Subcutaneous adipose tissue (tissue), 4 donors: ENCODE data around the gene GPX6. TPM values are rescaled to one million over a fixed set of nuclear protein-coding genes. Genes with fewer than 3 reads are reported as not detected.

Experiments used
- CTCF ChIP-seq: fragments of 450-650 bp; IDR thresholded peaks from one replicate; pipeline ENCODE4 v1.5.1; 2016; ENCODE audit warnings: low read depth, mild to moderate bottlenecking, control low read depth, antibody characterized with exemption, moderate library complexity
- total RNA-seq, 4 donors: library from RNA; depleted of rRNA; stranded (reverse); fragments of >200 nt; gene quantifications; one replicate each; pipeline ENCODE4 v1.1.0, GENCODE V29; 2016

The GPX6 gene
- total RNA-seq, 4 donors from 2014 or later: not detected

- no peak for TF ChIP-seq CTCF
Observed at GRCh38 chr6:28458568-28458967, 57.0 kb downstream of the GPX6 start.

Other genes starting within 250 kb of the GPX6 start
- 10 to 100 TPM; 14.7 to 27.5 (median 20.7) TPM for gene ZSCAN26, start 248.7 kb downstream of the GPX6 start, total RNA-seq
- gene PGBD1, start 234.2 kb downstream of the GPX6 start, total RNA-seq: 1 to 10 TPM; 2.1 to 5.3 (median 3.7) TPM
- gene ZSCAN31, start 179.6 kb downstream of the GPX6 start, total RNA-seq: 1 to 10 TPM; 4.1 to 9.8 (median 4.6) TPM
- 1 to 10 TPM; 3.1 to 5.5 (median 4.8) TPM for gene ZKSCAN3, start 165.8 kb downstream of the GPX6 start, total RNA-seq
- gene ZSCAN12, start 116.0 kb downstream of the GPX6 start, total RNA-seq: 1 to 10 TPM; 3.4 to 5.8 (median 4.1) TPM
- gene ZSCAN23, start 72.3 kb downstream of the GPX6 start, total RNA-seq: 1 to 10 TPM in 3 of 4 donors, under 1 TPM in 1; 0.65 to 2.2 (median 1.7) TPM
- gene GPX5, start 10.1 kb upstream of the GPX6 start, total RNA-seq: not detected